Measurements from ENCODE around the gene ZNF763.

- TF ChIP-seq EZH2phosphoT487 (IDR thresholded peaks at IDR 0.05; ENCODE audit: insufficient read depth, low read depth) (no peak), EZH2 (IDR thresholded peaks at IDR 0.05; ENCODE audit: insufficient read depth, poor library complexity, severe bottlenecking) (no peak)
Measured at GRCh38 chr19:11989112-11989456, 24.2 kb downstream of the ZNF763 start.
